ENCODE measurements around the gene DLGAP4. TPM values are rescaled to one million over a fixed set of nuclear protein-coding genes. Genes with fewer than 3 reads are reported as not detected.

The DLGAP4 gene
- total RNA-seq, 1 experiment from 2014 or later: 40.3 TPM

DNA sequence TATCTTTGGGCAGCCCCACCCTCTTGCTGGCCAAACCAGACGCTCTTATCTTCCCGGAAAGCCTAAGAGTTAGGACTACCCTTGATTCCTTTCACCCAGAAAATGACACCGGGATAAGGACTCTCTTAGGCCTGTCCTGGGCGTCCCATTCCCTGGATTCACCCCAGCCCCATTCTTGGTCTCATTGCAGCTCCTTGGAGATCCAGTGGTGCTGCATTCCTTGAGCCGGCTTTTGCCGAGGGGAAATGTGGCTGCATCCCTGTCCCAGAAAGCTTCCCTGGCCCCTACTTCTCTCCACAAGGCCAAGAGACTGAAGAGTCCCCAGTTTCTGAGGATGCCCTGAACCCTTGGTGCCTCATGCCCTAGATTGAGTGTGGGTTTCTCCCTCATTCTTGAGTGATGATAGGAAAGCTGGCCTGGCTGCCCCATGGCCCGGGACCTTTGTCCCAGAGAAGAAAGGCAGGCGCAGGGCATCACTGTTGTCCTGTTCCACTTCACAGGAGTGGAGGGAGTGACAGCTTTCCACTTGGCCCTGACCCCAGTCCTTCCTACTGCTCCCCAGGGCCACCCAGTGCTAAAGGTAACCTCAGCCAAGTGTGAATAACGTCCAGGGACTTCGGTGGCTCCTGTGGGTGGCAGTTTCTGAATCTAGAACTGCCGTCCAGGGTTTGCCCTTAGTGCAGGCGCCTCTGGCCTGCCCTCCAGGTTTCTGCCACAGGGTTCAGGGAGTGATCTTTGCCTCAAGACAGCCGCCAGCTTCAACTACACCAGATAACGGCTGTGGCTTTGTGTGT is 192.4 kb downstream of the DLGAP4 start:
- H3K79me2 ChIP-seq (ENCODE audit: insufficient read depth, low read length): peaks cover 5% of the 10 kb centered on the region; the same call in 1 of the 2 replicates
- ChIA-PET CTCF (no interaction called here), POLR2A (no interaction called here), RAD21 (ENCODE audit: low non-redundant PET in 1 of 2, low total read pairs in 2 of 2, uncharacterized antibody in 2 of 2, unreplicated experiment in 2 of 2) (no interaction called here)
- DNase-seq (ENCODE audit: low read depth, low spot score): no peak
- no peaks in the 10 kb centered on the region for H3K4me1 ChIP-seq (ENCODE audit: control insufficient read depth in 1 of 2, insufficient read depth in 2 of 2, low read length in 2 of 2)
- H3K36me3 ChIP-seq (ENCODE audit: control insufficient read depth in 1 of 2, insufficient read depth in 2 of 2, low read length in 2 of 2): peaks cover 0 to 25% of the 10 kb centered on the region in 2 experiments; a peak in 2 of 4 replicates
- H3K9me3 ChIP-seq (ENCODE audit: control insufficient read depth in 1 of 2, insufficient read depth in 1 of 2, low read depth in 1 of 2, low read length in 2 of 2): no peaks in the 10 kb centered on the region
- H2AFZ ChIP-seq (ENCODE audit: low read depth, low read length, poor library complexity, severe bottlenecking): no peak overlapping the region
- H3K9me2 ChIP-seq (ENCODE audit: insufficient read depth): no peaks in the 10 kb centered on the region
- H3K27me3 ChIP-seq (ENCODE audit: insufficient read depth, low read length): no peaks in the 10 kb centered on the region
- no peaks in the 10 kb centered on the region for H4K20me1 ChIP-seq (ENCODE audit: insufficient read depth)
- H3K4me2 ChIP-seq (ENCODE audit: low read length): no peak overlapping the region
- no peak overlapping the region for H3K4me3 ChIP-seq (replicated peaks in 1 of 2; ENCODE audit: low read depth in 1 of 2, low read length in 2 of 2)
- H3K27ac ChIP-seq (ENCODE audit: low read depth, low read length): no peak overlapping the region
- no peak for ATAC-seq
- BruUV-seq (replicated peaks): no TSS peak
- intact Hi-C loops (cut with micrococcal nuclease): no loop called here
- no peak overlapping the region for H3K9ac ChIP-seq (ENCODE audit: low read length)
- TF ChIP-seq ZNF274 (IDR thresholded peaks at IDR 0.05; ENCODE audit: low read depth, low read length) (no peak), CBX3 (IDR thresholded peaks at IDR 0.05; ENCODE audit: low read depth) (no peak), CEBPB (IDR thresholded peaks at IDR 0.05; ENCODE audit: low read depth) (no peak), FOSL1 (IDR thresholded peaks at IDR 0.05; ENCODE audit: low read depth) (no peak)

DNA sequence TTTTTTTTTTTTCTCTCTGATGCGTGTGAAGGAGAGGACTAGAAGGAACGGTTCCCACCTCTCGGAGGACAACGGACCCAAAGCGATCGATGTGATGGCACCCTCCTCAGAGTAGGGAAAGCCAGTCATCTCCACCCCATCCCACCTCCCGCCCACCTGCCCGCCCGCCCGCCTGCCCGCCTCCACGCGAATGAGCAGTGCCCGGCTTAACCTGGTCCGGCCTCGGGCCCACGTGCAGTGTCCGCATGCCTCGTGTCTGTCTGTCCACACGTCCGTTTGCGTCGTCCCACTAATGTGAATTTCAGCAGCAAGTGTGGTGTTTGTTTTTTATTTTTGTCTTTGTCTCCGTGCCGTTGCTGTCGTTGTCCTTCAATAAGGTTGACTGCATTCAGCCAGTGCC is 193.1 kb downstream of the DLGAP4 start:
- Histone ChIP-seq H3K4me3 (replicated peaks in 1 of 2; ENCODE audit: low read depth in 1 of 2, low read length in 2 of 2) (no peak overlapping the region), H3K9me2 (ENCODE audit: insufficient read depth) (no peaks in the 10 kb centered on the region), H3K4me1 (ENCODE audit: control insufficient read depth in 1 of 2, insufficient read depth in 2 of 2, low read length in 2 of 2) (no peaks in the 10 kb centered on the region), H2AFZ (ENCODE audit: low read depth, low read length, poor library complexity, severe bottlenecking) (no peak overlapping the region), H3K36me3 (ENCODE audit: control insufficient read depth in 1 of 2, insufficient read depth in 2 of 2, low read length in 2 of 2) (peaks cover 0 to 25% of the 10 kb centered on the region in 2 experiments; a peak in 2 of 4 replicates), H3K27me3 (ENCODE audit: insufficient read depth, low read length) (no peaks in the 10 kb centered on the region), H3K4me2 (ENCODE audit: low read length) (no peak overlapping the region), H3K27ac (ENCODE audit: low read depth, low read length) (no peak overlapping the region), H4K20me1 (ENCODE audit: insufficient read depth) (no peaks in the 10 kb centered on the region), H3K9ac (ENCODE audit: low read length) (no peak overlapping the region), H3K9me3 (ENCODE audit: control insufficient read depth in 1 of 2, insufficient read depth in 1 of 2, low read depth in 1 of 2, low read length in 2 of 2) (no peaks in the 10 kb centered on the region), H3K79me2 (ENCODE audit: insufficient read depth, low read length) (peaks cover 5% of the 10 kb centered on the region; the same call in 1 of the 2 replicates)
- DNase-seq (ENCODE audit: low read depth, low spot score) (no peak), ATAC-seq (no peak)
- ChIA-PET CTCF (no interaction called here), POLR2A (no interaction called here), RAD21 (ENCODE audit: low non-redundant PET in 1 of 2, low total read pairs in 2 of 2, uncharacterized antibody in 2 of 2, unreplicated experiment in 2 of 2) (no interaction called here)
- TF ChIP-seq TCF7L2 (IDR thresholded peaks at IDR 0.05; ENCODE audit: borderline replicate concordance, extremely low read depth, insufficient read depth, insufficient read length) (no peak), YY1 (IDR thresholded peaks at IDR 0.05; ENCODE audit: extremely low read depth, insufficient replicate concordance, low read depth, low read length) (no peak)
- no TSS peak for BruUV-seq (replicated peaks)
- intact Hi-C loops (cut with micrococcal nuclease): no loop called here
